GM23338 (cell line): ENCODE measurements around the gene UPP1.
"Not testable (repeated sequence)": the region's sequence is repeated elsewhere in the genome, so short reads cannot be mapped to it uniquely, and the experiment has no call there.

Experiments used
- CREB1 ChIP-seq: fragments of 250-450 bp; sonication (Bioruptor Pico); IDR thresholded peaks from 2 replicates; pipeline ENCODE4 v1.5.0; 2020; ENCODE audit warnings: low read depth, mild to moderate bottlenecking, moderate library complexity
- EZH2 ChIP-seq: fragments of 200-600 bp; sonication (generic); IDR thresholded peaks from one replicate; pipeline ENCODE4 v1.8.0; 2017; ENCODE audit warnings: antibody characterized with exemption, mild to moderate bottlenecking, low read depth; ENCODE audit not compliant: unreplicated experiment
- EZH2phosphoT487 ChIP-seq: fragments of 200-600 bp; sonication (generic); IDR thresholded peaks from one replicate; pipeline ENCODE4 v1.8.1; 2018; ENCODE audit warnings: antibody characterized with exemption; ENCODE audit not compliant: unreplicated experiment
- POLR2AphosphoS5 ChIP-seq: IDR thresholded peaks from 2 replicates; pipeline ENCODE4 v1.6.1; 2016; ENCODE audit warnings: antibody characterized with exemption, low read depth
- STAT1 ChIP-seq: IDR thresholded peaks from one replicate; pipeline ENCODE4 v1.6.1; 2016; ENCODE audit warnings: antibody characterized with exemption; ENCODE audit not compliant: unreplicated experiment
- ZNF114 ChIP-seq: fragments of 250-450 bp; sonication (Bioruptor Pico); IDR thresholded peaks from 2 replicates; pipeline ENCODE4 v1.5.0; 2020; ENCODE audit warnings: mild to moderate bottlenecking, moderate library complexity
- TF ChIP-seq, protein P1 (sequence below), 2 experiments: fragments of 200-600 bp in 1 of 2; sonication (generic) in 1 of 2; conservative IDR thresholded peaks; 2 replicates each; pipeline versions ENCODE4 v1.5.1 to v1.6.1; 2016 to 2017; ENCODE audit warnings: antibody characterized with exemption in 2 of 2, low read depth in 2 of 2, mild to moderate bottlenecking in 2 of 2, moderate library complexity in 1 of 2
- TF ChIP-seq, protein P2 (sequence below): IDR thresholded peaks from one replicate; pipeline ENCODE4 v1.6.1; 2018; ENCODE audit warnings: antibody characterized with exemption; ENCODE audit not compliant: unreplicated experiment

DNA sequence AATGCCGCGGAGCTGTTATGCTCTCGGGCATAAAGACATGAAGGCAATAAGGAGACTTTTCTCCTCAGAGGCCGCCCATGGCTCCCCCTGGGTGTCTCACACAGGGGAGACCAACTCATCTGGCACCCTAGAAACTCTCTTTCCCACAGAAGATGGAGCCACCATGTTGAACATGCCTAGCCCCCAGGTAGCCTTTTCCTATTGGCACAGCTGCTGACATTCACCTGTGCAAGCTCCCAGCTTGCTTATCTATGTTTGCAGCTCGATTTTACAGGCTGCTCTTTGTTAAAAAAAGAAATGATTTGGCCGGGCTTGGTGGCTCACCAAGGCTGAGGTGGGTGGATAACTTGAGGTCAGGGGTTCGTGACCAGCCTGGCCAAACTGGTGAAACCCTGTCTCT, 58.6 kb downstream of the UPP1 start:
- TF ChIP-seq, protein P1, sequence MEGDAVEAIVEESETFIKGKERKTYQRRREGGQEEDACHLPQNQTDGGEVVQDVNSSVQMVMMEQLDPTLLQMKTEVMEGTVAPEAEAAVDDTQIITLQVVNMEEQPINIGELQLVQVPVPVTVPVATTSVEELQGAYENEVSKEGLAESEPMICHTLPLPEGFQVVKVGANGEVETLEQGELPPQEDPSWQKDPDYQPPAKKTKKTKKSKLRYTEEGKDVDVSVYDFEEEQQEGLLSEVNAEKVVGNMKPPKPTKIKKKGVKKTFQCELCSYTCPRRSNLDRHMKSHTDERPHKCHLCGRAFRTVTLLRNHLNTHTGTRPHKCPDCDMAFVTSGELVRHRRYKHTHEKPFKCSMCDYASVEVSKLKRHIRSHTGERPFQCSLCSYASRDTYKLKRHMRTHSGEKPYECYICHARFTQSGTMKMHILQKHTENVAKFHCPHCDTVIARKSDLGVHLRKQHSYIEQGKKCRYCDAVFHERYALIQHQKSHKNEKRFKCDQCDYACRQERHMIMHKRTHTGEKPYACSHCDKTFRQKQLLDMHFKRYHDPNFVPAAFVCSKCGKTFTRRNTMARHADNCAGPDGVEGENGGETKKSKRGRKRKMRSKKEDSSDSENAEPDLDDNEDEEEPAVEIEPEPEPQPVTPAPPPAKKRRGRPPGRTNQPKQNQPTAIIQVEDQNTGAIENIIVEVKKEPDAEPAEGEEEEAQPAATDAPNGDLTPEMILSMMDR (conservative IDR thresholded peaks at IDR 0.05; ENCODE audit: low read depth in 2 of 2): not testable (repeated sequence)
- not testable (repeated sequence) for TF ChIP-seq POLR2AphosphoS5; EZH2phosphoT487; EZH2; CREB1 (CRISPR knock-in tag); ZNF114 (CRISPR knock-in tag); STAT1
- TF ChIP-seq, protein P2, sequence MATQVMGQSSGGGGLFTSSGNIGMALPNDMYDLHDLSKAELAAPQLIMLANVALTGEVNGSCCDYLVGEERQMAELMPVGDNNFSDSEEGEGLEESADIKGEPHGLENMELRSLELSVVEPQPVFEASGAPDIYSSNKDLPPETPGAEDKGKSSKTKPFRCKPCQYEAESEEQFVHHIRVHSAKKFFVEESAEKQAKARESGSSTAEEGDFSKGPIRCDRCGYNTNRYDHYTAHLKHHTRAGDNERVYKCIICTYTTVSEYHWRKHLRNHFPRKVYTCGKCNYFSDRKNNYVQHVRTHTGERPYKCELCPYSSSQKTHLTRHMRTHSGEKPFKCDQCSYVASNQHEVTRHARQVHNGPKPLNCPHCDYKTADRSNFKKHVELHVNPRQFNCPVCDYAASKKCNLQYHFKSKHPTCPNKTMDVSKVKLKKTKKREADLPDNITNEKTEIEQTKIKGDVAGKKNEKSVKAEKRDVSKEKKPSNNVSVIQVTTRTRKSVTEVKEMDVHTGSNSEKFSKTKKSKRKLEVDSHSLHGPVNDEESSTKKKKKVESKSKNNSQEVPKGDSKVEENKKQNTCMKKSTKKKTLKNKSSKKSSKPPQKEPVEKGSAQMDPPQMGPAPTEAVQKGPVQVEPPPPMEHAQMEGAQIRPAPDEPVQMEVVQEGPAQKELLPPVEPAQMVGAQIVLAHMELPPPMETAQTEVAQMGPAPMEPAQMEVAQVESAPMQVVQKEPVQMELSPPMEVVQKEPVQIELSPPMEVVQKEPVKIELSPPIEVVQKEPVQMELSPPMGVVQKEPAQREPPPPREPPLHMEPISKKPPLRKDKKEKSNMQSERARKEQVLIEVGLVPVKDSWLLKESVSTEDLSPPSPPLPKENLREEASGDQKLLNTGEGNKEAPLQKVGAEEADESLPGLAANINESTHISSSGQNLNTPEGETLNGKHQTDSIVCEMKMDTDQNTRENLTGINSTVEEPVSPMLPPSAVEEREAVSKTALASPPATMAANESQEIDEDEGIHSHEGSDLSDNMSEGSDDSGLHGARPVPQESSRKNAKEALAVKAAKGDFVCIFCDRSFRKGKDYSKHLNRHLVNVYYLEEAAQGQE: not testable (repeated sequence)
